Measurements from ENCODE around the gene ZNF398. TPM values are rescaled to one million over a fixed set of nuclear protein-coding genes. Genes with fewer than 3 reads are reported as not detected.

Gene ZNF398
- total RNA-seq, 3 donors from 2014 or later = 9.9 to 17.2 (median 10.9) TPM

DNA sequence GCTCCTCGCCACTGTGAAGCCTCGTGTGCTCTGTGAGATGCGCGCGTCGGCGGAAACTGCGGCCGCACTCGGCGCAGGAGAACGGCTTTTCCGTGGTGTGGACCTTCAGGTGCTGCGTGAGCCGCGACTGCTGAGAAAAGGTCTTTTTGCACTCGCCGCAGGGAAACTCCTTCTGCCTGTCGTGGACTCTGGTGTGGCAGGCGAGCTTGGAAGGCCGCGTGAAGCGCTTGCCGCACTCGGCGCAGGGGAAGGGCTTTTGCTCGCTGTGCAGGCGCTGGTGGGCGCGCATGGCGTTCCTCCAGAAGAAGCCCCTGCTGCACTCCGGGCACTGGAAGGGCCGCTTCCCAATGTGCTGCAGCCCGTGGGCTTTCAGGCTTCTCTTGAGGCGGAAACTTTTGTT lies 43.0 kb upstream of the ZNF398 start:
- DNase-seq (no peak), ATAC-seq (no peak)
- no peaks in the 10 kb centered on the region for H3K9me3 ChIP-seq
- no peaks in the 10 kb centered on the region for H3K36me3 ChIP-seq (ENCODE audit: low read depth)
- no peak overlapping the region for H3K4me3 ChIP-seq
- H3K4me1 ChIP-seq (ENCODE audit: low read depth) = no peaks in the 10 kb centered on the region
- intact Hi-C loops (cut with DNase I, micrococcal nuclease) = no loop called here
- TF ChIP-seq, protein P1, sequence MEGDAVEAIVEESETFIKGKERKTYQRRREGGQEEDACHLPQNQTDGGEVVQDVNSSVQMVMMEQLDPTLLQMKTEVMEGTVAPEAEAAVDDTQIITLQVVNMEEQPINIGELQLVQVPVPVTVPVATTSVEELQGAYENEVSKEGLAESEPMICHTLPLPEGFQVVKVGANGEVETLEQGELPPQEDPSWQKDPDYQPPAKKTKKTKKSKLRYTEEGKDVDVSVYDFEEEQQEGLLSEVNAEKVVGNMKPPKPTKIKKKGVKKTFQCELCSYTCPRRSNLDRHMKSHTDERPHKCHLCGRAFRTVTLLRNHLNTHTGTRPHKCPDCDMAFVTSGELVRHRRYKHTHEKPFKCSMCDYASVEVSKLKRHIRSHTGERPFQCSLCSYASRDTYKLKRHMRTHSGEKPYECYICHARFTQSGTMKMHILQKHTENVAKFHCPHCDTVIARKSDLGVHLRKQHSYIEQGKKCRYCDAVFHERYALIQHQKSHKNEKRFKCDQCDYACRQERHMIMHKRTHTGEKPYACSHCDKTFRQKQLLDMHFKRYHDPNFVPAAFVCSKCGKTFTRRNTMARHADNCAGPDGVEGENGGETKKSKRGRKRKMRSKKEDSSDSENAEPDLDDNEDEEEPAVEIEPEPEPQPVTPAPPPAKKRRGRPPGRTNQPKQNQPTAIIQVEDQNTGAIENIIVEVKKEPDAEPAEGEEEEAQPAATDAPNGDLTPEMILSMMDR (IDR thresholded peaks at IDR 0.05) = no peak

- ATAC-seq (no peak), DNase-seq (no peak)
- Histone ChIP-seq H3K36me3 (ENCODE audit: low read depth) (no peaks in the 10 kb centered on the region), H3K4me1 (ENCODE audit: low read depth) (no peaks in the 10 kb centered on the region), H3K9me3 (no peaks in the 10 kb centered on the region), H3K4me3 (no peak overlapping the region)
- intact Hi-C loops (cut with DNase I, micrococcal nuclease) = no loop called here
- TF ChIP-seq, protein P1 (IDR thresholded peaks at IDR 0.05) = no peak
Observed at GRCh38 chr7:149104749-149105148, 42.5 kb upstream of the ZNF398 start.

DNA sequence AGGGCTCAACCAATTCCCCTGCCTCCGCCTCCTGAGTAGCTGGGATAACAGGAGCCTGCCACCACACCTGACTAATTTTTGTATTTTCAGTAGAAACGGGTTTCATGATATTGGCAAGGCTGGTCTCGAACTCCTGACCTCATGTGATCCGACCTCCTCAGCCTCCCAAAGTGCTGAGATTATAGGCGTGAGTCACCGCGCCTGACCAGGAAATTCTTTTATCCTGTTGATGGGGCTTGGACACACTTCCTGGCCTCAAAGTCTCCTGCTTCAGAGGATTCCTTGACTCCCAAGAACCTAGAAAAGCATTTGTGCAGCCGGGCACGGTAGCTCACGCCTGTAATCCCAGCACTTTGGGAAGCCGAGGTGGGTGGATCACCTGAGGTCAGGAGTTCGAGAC lies 37.3 kb upstream of the ZNF398 start:
- intact Hi-C loops (cut with DNase I, micrococcal nuclease) = no loop called here
- Histone ChIP-seq H3K4me1 (ENCODE audit: low read depth) (no peaks in the 10 kb centered on the region), H3K4me3 (no peak overlapping the region), H3K36me3 (ENCODE audit: low read depth) (no peaks in the 10 kb centered on the region), H3K9me3 (no peaks in the 10 kb centered on the region)
- ATAC-seq (no peak), DNase-seq (no peak)
- TF ChIP-seq, protein P1 (IDR thresholded peaks at IDR 0.05) = no peak

- H3K36me3 ChIP-seq (ENCODE audit: low read depth) = no peaks in the 10 kb centered on the region
- DNase-seq = no peak
- TF ChIP-seq, protein P1 (IDR thresholded peaks at IDR 0.05) = no peak
- ATAC-seq = no peak
- H3K4me3 ChIP-seq = peak overlapping the region; percentile 93
- intact Hi-C loops (cut with DNase I, micrococcal nuclease) = no loop called here
- peaks cover 14% of the 10 kb centered on the region for H3K4me1 ChIP-seq (ENCODE audit: low read depth)
- peaks cover 1% of the 10 kb centered on the region for H3K9me3 ChIP-seq
Observed at GRCh38 chr7:149125189-149125862, 21.9 kb upstream of the ZNF398 start.

DNA sequence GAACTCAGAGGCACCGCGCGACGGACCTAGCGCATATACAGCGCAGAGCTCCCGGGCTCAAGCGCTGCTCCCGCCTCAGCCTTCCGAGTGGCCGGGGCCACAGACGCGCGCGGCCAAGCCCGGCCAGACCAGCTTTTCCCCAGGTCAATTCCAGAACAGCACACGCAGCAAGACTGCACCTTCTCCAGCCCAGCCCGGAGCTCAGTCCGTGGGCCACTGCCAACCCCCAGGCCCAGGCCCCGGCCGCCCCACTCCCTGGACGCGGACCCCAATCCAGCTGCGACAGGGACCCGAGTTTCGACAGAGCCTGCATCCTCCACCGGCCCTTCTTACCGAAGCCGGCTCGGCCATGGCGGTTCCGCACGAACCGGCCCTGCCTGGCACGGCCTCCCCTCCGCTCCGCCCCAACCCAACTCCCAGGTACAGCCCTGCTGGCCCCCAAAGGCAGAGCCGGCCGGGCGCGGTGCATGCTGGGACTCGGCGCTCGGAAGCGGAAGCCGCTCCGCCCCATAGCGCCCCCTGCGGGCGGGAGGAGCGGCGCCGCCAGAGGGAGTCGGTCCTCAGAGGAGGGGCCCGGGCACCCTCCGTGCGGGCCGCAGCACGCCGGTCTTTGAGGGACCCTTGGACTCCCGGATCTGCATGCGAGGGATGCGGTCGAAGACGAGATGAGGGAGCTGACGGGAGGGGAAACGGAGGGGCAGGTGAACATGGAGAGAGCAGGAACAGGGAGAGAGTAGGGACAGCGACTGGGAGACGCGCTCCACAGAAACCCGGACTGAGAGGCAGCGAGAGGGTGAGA lies 21.2 kb upstream of the ZNF398 start, which contains the start of gene ZNF425:
ZNF425 (minus strand) TSS at position 462 of the 799 bp plus-strand sequence; CDS start at position 351, 111 bp downstream.
- TF ChIP-seq, protein P1 (IDR thresholded peaks at IDR 0.05) = peak; percentile 86
- peak within 1 kb of the TSS; percentile 93 for H3K4me3 ChIP-seq
- H3K36me3 ChIP-seq (ENCODE audit: low read depth) = no peaks in the 10 kb centered on the region
- H3K9me3 ChIP-seq = peaks cover 8% of the 10 kb centered on the region
- H3K4me1 ChIP-seq (ENCODE audit: low read depth) = peaks cover 14% of the 10 kb centered on the region
- peak; percentile 93 to 97 (median 95) for DNase-seq
- intact Hi-C loops (cut with DNase I, micrococcal nuclease) = no loop called here
- peak; percentile 98 for ATAC-seq

All from mucosa of descending colon (tissue), 3 donors.